Occipital lobe (tissue), 2 donors: ENCODE data around the gene PPP2R5A. TPM values are rescaled to one million over a fixed set of nuclear protein-coding genes. Genes with fewer than 3 reads are reported as not detected.
A peak's percentile ranks its signal among the peaks of the same experiment; 100 is the strongest.

ENCODE experiments used
- DNase-seq: peaks from one replicate; lab custom pipeline; 2025; lab: John Stamatoyannopoulos, UW
- total RNA-seq: library from RNA; depleted of rRNA; stranded (reverse); fragments of >200 nt; gene quantifications from one replicate; pipeline ENCODE4 v1.2.3, GENCODE V29; 2014

PPP2R5A gene
- 34.5 TPM for total RNA-seq

DNA sequence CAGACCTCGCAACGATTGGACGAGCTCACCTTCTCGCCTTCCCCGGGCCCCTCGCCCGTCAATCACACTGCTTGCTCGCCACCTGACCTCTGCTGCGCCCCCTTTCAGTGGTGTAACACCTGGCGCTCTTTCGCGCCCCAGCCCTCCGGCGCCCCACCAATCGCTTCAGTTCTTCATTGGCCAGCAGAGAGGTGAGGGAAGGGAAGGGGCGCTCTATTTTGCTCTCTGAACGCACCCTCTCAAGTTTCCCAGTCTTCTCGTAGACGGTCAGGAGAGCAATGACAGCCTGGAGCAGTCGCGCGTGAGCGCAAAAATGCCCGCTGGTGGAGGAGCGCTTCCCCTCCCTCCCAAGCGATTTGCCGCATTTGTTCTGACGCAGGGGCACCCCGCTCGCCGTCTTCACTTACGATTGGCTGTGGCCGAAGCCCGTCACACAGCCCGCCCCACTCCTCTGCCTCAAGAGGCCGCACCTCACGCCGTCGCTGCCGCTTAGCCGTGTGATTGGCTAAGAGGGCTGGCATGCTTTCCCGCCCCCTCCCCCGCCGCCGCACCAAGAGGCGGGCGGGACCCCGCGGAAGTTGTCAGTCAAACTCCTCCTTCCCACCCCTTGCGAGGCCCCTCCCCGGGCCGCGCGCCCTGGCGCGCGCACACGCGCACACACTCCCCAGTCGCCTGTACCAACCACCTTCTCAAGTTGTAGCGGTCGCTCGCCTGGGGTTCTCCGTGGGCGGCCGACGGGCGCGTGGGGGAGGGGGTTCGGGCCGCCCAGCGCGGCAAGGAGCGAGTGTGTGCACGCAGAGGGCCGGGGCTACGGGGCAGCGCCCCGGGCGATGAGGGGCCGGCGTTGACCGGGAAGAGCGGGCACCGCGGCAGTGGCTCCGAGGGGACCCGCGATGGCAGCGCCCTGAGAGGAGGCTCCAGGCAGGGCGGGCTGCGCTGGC, at the start of gene PPP2R5A:
PPP2R5A (plus strand) TSS at position 667 of the 941 bp plus-strand sequence. CDS start 701 bp downstream, outside the sequence.
- peak; percentile 99 for DNase-seq

DNA sequence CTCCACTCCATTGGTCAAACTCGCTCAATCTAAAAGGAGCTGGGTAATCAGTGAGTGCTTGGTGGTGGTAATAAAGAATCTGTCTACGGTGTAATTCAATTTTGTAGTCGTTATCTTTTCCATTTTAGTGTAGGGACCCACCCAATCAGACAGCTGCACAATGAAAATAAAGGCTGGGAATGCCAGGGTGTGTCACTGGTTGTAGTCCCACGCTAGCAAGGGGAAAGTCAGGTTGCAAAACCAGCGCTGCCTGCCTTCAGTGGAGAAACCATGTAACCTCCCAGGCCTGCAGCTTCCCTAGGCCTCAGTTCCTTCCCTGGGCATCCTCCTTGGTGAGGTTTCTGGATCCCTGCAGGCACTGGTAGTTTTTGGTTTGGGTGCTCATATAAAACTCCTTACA, 49.4 kb upstream of the PPP2R5A start:
- DNase-seq = no peak

DNA sequence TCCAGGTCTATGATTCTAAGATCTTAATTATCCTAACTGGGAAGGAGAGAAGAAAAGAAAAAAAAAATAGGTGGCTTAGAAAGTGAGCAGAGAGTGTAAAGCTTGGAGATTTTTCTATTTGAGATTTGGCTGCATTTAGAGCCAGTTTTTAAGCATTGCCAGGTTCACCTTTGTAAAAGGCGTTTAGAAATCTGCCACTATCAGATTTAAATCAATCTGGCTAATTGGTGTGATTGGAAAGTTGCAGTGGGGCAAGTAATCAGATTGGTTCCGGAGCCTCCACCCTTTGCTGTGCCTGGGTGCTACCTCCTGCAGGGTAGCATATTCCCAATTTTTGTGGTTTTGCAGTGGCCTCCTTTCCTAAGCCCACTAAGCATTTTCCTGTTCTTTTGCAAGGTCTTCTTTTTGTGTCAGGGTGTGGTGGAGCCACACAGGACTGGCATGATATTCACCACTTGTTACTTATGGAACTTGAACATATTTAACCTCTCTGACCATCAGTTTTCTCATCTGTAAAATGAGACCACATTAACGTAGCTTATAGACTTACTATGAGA, 48.5 kb upstream of the PPP2R5A start:
- DNase-seq = no peak

DNA sequence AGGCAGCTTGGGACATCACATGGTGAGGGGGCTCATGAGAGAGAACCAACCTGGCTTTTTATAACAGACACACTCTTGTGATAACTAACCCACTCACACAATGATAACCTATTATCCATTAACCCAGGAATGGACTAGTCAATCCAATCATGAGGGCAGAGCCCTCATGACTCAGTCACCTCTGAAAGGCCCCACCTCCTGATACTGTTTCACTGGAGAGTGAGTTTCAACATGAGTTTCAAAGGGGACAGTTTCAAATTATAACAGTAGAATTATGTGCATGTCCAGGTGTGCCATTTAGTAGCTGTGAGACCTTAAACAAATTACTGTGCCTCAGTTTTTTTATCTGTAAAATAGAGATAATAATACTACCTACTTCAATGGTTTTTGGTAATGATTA, 47.6 kb upstream of the PPP2R5A start:
- no peak for DNase-seq

DNA sequence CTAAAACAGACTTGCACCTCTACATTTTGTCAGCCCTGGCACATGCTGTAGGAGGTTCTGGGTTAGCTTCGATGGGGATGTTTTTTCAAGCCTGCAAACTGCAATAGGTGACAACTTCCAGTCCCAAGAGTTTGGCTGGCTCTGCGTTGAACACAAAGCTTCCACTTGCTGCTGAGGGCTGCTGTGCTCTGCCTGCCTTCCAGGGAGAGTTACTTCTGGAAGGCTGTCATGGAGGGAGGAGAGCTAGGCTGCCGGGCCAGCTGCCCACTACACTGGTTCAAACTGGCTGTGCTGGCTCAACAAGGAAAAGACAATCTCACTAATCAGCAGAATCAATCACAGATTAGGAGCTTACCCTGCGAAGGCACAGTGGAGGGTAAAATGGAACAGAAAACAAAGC, 46.7 kb upstream of the PPP2R5A start:
- DNase-seq = no peak

DNA sequence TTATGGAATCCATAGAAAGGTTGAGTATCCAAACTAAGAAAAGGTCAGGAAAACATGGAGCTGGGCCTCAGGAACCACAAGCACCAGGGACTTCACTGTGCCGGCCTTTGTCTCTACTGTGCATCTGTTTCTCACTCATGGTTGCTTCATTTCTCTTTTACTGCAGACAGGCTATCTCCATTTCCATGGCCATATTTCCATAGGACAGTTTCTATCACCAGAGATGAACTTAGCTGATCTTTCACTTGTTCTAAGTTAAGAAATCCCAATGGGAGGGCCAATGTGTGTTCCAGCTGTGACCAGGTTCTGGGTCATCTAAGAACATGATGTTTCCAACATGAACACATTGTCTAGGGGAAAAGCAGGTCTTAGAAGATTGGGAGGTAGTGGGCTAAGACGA, 43.7 kb upstream of the PPP2R5A start:
- DNase-seq = no peak

DNA sequence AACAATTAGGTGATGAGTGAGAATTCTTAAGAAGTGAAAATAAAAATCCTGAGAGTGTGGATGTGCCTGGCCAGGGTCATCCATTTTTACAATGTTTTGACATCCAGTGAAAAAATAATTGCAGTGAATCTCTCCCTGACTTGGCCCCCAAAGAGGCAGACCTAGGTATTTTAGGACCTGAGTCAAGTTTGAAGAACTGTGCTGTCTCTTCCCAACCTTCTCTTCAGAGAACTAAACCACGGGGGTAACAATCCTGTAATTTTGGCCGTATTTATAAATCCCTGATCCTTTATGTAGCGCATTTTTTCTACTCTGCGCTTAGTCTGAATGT, 43.3 kb upstream of the PPP2R5A start:
- DNase-seq = no peak

DNA sequence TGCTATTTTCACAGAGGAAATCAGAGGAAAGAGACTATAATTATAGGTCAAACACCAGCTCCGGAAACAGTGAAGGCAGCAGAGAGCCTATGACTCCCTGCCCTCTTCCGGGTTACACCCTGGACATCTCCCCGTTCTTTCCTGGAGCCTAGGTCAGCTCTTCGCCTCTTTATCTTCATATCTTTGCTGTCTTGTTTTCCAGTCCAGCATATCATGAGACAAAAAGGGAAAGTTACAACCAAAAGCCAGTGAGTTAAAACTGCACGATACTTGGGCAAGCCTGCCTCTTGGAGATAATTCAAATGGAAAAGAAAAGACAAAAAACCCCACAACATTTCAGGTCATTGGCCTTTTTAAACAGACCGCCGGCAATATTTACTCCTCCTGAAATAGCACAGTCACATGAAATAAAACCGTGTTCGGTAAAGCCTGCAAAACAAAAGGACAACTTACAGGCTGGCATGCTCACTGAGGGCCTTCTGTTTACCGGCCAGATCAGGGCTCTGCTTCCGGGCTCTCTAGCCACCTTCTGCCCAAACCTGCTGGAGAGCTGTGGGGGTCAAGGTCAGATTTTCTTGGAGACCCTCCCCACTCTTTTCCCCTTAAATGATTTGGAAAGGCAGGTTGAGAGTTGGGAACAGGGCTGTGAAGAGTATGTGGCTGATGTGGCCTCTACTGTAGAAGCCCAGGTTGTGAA, 42.8 kb upstream of the PPP2R5A start:
- no peak for DNase-seq

DNA sequence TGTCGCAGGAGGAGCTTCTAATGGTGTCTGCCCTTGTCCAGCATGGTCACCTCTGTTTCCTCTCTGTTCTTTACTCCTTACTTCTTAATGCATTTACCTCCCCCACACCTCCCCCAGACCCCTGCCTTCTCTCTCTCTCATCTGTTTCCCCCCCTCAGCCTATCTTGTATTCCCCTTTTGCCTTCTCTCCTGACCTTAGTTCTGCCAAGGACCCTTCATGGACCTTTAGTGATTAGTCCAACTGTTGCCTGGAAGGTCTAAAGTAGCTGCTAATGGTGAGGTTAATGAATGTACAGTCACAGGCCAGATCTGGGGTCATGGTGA, 42.3 kb upstream of the PPP2R5A start:
- no peak for DNase-seq

DNA sequence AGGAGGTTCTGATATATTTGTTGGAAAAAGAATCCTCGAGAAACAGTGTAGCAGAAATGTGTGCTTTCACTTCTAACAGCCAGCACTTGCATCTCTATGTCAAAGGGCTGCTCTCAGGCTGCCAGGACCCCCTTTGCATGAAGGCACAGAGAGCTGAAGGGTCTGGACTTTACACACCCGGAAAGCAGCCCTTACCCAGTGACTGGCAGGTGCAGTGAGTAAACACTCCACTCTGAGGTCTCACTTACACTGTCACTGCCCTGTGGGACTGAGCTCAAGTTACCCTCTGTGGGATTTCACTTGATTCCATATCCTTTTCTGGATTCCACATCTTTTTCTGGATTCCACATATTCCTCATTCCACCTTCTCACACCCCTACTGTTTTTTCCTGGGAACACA, 40.8 kb upstream of the PPP2R5A start:
- no peak for DNase-seq

DNA sequence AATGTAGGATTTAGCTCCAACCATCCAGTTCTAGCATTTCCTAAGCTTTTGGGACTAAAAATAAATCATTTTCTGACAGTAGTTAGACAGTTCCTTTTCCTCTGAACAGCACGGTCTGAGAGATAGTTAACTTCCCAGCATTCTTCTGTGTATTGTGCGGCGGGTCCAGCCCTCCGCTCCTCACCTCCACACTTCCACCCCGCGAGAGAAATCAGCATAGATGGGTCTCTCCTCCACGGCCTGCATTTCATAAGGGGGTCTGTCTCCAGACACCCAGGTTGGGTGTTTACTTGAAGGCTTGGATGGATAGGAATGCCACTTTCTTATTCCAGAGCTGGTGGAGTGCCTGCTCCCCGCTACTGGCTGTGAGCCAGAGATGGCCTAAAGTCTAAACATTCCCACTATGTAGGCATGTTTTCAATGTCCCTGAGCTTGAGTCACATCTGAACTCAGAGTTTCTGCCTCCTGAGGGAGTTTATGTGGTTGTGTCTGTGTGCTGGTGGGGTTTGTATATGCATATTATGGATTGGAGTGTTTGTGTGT, 38.0 kb upstream of the PPP2R5A start:
- no peak for DNase-seq

DNA sequence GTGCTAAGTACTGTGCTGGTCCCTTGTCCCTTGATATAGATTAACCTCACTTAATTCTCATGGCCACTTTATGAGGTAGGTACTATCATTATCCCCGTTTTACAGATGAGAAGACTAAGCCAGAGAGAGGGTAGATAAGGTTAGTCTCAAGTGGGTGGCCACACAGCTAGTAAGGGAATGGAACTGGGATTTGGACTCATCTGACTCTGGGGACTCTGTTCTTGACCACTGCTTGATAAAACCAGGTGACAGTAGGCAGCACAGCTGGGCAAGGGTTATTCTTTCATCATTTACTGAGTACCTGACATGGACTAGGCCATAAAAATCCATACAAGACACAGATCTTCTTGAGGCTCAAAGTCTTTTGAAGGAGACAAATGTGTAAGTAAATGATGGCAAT, 37.2 kb upstream of the PPP2R5A start:
- DNase-seq = no peak

DNA sequence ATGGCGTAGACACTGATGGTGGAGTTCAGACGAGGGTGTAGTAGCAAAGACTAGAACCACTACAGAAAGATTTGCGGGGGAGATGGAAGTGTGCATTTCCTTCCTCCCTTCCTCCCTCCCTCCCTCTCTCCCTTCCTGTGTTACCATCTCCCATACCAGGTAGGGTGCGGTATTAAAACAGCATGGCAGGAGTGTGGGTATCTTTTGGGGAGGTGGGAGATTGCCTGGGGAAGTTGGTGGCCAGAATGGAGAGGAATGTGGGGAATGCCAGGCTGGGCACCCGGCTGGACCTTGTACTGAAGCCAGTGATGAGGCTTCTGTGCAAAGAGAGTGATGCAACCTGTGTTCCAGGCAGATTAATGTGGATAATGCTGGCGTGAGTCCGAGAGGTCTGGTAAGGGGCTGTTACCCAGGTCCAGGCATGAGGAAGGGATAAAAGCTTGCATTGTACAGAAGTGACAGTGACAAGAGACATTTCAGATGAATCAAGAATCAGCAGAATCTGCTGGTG, 30.3 kb upstream of the PPP2R5A start:
- DNase-seq = no peak

DNA sequence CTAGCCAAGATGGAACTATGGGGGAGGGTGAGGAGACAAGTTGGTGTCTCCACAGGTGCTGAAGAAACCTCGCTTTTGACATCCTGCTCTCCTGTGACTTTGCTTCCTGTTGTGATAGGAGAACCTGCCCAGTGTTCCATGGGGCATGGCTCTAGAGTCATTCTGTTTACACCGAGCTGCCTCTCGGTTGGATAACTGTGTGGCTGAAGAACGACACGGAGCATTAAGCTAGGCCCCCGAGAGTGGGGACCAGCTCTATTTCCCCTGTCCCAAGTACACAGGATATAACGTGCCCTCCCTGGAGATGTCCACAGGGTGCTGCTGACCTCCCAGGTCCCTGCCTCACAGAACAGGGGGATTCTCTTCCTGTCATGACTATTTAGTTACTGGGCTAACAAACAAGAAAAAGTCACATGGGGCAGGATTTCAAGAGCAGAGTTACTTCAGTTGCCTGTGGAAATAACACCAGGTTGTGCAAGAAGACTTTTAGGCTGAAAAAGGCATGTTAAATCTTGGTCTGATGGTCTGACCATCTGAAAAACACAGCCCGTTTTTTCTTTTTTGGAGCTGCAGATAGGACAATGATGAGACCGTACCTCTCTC, 29.4 kb upstream of the PPP2R5A start:
- no peak for DNase-seq

DNA sequence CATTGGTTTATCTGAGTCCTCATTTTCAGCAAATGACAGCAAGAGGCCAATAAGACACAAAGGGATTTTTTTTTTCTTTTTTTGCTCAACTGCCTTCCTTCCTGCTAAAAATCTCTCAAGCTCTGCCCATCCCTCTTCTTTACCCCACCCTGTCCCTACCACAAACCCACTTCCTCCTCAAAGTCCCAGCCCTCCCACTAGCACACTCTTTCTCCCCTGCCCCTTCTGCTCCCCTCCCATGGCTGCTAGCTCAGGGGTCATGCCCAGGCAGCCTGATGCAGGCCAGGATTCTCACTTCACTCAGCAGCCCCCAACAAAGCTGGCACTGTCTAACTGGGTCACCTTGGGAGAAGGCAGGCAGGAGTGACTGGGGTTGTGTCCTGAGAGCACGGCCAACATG, 28.8 kb upstream of the PPP2R5A start:
- DNase-seq = no peak

DNA sequence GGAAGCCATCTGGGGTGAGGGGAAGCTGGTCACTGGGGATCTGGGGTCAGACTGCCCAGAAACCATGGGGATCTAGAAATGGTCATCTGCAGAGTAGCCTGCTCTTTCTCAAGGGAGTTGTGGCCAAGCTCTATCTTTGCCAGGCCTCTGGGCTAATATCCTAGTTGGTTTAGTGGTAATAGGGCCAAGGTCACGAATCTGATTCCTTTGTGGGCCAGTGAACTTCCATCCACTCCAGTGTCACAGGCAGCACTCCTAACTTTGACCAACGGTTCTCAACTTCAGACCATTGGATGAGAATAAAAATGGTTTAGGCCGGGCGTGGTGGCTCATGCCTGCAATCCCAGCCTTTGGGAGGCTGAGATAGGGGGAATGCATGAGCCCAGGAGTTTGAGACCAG, 28.1 kb upstream of the PPP2R5A start:
- DNase-seq = no peak

DNA sequence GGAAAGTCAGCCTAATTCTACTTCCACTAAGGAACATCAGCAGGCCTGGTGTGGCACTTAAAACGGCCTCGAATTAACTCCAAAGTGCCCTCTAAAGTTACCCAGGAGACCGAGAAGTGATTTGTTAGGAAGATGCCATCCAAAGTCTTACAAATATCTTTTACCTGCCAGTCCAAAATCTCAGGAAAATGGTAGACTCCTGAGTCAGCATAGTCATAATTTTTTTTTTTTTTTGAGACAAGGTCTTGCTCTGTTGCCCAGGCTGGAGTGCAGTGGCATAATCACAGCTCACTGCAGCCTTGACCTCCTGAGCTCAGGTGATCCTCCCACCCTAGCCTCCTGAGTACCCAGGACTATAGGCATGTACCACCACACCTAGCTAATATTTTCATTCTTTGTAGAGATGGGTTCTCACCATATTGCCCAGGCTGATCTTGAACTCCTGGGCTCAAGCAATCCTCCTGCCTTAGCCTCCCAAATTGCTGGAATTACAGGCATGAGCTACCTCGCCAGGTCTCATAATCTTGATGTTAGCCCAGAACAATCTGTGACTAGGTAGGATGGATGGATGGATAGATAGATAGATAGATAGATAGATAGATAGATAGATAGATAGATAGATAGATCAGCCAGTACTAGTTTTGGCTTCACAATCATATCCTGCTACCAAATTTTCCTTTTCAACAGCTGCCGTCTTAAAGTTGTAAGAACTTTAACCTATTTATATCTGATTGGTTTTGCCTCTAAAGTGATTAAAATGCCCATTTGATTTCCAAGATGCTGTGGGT, 25.3 kb upstream of the PPP2R5A start:
- DNase-seq = no peak

DNA sequence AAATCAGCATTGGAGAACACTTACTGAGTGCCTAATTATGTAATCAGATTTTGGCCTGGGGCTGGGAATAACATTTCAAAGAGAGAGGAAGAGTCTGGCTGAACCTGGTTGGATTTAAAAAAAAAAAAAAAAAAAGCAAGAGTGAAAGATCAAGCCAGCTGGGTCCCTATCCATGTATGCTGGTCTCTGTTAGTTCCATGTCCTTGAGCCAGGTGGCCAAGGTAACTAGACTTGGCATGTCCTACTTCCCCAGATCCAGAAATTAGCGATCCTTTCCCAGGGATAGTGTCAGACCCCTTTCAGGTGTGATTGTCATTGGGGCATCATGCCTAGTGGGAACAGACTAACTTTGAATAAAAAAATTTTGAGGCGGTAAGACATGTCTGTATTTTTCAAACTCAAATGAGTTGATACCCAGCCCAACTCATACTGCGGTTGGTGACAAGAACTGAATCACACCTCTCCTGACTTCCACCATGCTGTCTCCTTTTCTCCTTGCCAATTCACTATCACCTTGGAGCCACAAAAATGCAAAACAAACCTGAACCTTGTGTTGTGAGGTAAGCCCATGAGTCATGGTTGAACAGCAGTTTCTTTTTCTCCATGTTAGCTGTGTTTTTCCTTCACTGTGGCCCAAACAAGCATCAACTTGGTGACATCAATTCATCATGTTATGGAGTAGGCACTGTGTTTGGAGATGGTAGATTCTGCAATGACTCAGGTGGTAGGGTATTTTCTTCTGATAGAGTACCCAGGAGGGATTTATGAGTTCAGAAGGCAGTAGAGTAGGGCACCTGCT, 24.5 kb upstream of the PPP2R5A start:
- DNase-seq = no peak

DNA sequence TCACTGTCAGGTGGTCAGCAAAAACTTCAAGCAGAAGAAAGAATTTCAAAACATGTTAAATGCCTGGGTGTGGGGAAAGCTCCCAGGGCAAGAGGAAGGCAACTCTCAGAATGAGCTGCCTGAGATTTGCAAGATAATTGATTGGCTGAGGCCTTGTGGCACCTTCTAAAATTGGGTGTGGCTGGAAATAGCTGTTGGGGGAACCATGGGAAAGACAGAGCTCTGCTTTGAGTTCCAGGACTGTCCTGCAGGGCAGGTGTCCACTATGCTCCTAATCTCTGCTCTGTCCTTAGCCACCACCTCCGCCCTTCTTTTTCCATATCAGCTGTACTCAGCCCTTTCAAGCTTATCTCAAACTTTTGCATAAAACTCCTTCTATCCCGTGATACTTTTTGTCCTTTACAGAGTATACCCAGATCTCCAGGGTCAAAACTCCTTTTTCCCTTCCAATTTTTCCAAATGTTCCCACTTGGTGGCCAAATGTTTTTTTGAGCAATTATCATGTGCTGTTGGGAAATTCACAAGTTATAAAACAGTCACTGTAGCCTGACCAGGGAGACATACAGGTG, 23.8 kb upstream of the PPP2R5A start:
- no peak for DNase-seq

DNA sequence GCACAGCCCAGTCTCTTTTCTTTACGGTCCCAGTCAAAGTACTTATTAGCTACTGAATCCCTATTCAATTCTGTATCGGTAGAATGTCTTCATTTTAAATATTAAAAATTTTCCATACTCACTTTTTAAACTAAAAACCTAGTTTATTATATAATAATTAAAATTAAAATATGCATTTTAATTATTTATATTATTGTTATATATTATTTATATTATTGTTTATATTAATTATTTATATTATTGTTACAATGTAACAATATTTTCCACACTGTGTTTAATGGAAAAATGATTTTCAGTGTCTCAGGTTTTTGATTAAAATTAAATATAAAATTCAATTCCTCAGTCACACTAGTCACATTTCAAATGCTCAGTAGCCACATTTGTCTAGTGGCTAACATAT, 18.2 kb upstream of the PPP2R5A start:
- DNase-seq = no peak
